Fibroblast of skin of right biceps (primary cell): ENCODE data around the gene NUDT13.

Experiments used
- DNase-seq: peaks from one replicate; pipeline ENCODE4 v3.0.0-alpha.2; 2013

The NUDT13 gene

GRCh38 chr10:73167458-73167782, 57.2 kb downstream of the NUDT13 start:
- DNase-seq: peak; percentile 5

DNA sequence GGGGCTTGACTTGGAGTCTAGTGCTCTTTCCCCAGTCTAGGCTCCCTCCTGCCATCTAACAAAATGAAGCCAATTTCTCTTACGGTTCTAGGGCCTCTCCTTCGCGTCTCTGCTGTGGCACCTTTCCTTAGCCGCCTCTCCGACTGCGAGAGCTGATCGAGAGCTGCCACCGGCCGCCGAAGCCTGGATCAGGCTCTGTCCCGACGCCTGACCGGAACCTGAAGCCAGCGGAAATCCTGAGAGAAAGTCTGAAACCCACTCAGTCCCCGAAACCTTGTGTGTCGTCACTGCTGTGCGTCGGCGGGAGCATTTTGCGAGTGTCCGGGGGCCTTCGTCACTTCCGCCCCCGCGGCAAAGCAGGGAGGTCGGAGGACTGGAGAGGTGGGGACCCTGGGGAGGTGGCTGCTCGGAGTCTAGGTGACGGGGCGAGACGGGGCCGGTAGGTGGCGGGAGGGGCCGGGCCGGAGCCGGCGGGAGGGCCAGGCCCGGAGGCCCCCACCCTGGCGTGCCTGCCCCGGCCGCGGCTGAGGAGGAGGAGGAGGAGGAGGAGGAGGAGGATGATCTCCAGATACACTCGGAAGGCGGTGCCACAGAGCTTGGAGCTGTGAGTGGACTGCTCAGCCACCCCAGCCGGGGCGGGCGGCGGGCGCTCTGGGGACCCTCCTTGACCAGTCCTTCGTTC, 57.7 kb downstream of the NUDT13 start, which contains the start of the genes ECD and FAM149B1:
ECD (minus strand) TSS at position 226 of the 682 bp plus-strand sequence. CDS start 4,071 bp downstream, outside the sequence.
FAM149B1 (plus strand) TSS at position 337 of the 682 bp plus-strand sequence; CDS start at position 558, 221 bp downstream.
- DNase-seq: peak; percentile 95

GRCh38 chr10:73168465-73168803, 58.2 kb downstream of the NUDT13 start:
- no peak for DNase-seq

DNA sequence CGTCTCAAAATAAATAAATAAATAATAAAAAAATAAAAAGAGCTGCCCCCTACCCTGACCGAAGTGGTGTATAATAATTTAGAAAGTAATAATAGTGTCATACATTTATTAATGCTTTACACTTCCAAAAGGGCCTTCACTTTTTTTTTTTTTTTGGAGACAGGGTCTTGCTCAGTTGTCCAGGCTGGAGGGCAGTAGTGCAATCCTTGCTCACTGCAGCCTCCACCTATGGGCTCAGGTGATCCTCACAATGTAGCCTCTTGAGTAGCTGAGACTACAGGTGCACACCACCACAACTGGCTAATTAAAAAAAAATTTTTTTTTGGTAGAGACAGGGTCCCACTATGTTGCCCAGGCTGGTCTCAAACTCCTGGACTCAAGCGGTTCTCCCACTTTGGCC, 59.1 kb downstream of the NUDT13 start:
- DNase-seq: no peak

GRCh38 chr10:73172867-73173266, 62.6 kb downstream of the NUDT13 start:
- no peak for DNase-seq

GRCh38 chr10:73174148-73174925, 64.1 kb downstream of the NUDT13 start:
- no peak for DNase-seq
